NCI-H1436 (cell line): Measurements from ENCODE around the gene STK39.
"Not testable (repeated sequence)": the region's sequence is repeated elsewhere in the genome, so short reads cannot be mapped to it uniquely, and the experiment has no call there.

Experiments
- DNase-seq: peaks from one replicate; lab custom pipeline; 2025; lab: John Stamatoyannopoulos, UW

The STK39 gene

DNA sequence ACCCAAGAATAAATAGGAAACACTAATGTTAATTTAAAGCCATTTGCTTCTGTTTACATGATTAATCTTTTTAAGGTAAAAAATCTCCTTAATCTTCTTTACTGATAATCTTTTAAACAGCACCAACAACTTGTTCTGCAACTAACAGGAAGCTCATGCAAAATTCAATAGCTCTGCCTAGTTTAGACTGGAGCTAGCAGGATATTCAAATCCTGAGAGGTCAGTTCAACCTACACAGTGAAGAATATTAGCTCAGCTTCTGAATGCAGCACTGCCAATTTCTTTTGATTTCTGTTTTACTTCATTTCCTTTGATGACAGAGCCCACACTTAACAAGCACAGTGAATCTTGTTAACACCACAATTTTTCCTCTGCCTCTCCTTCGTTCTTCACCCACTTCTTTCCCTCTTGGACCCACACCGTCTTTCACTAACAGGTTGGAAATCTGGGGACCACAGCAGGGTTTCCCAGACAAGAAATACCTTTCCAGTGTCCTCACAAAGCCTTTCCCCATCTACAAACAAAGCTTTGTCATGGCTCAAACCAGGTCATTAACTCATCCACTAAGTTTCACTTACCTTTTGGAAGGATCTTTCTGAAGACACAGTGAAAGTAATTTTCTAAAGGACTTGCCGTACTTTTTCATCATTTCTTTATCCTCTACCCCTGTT lies 109.8 kb downstream of the STK39 start:
- no peak for DNase-seq

DNA sequence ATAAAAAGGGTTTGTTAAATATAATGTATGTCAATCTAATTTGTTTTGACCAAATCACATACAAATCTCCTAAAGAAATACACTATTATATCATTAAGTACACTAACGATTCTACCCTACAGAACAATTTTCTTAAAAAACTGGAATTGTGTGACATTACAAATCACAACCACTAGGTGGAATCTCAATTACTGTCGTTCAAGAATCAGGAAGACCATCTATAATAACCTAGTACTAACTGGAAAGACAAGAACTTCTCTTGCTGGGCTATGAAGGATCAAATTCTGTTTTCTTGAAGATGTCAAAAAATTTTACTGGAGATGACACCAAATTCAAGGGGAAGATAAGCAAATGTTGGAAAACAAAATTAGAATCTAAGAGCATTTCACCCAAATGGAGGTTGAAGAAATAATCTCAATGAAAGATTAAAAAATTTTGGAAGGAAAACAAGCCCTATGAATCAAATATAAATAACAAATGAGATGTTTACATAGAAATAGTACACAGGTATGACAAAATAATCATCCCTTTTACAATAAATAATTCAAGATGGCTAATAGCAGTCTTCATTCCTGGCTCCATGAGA lies 110.9 kb downstream of the STK39 start:
- no peak for DNase-seq

DNA sequence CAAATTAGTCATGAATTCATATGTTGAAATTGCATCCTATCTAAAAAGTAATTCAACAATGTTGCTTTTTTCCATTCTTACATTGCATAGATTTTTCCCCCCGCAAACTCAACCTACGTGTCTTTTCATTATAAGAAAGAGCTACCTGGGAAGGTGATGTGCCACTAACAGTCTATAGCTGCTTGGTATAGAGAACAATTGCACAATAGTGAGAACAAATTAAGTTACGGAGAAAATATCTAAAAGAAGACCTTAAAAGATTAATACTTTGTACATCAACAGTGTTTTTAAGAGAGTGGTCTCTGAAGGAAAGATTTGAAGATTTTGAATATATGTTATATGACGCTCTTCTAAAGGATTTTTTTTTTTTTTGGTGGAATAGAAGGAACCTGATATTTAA lies 111.8 kb downstream of the STK39 start:
- DNase-seq = no peak

DNA sequence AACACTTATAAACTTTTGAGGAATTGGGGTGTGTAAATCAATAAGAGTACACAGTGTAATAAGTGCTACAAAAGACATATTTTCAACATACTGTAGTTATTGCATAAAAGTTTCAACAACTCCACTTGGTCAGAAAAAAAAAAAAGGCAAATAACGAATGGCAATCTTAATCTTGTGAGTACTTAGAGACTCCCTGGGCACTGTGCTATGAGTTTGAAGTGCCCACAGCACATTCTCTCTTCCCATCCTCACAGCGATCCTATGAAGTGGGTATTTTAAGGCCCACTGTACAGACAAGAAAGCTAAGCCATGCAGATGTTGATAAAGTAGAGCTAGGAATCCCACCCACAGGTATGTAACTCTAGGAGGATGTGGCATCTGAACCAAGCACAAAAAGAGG lies 112.3 kb downstream of the STK39 start:
- no peak for DNase-seq

DNA sequence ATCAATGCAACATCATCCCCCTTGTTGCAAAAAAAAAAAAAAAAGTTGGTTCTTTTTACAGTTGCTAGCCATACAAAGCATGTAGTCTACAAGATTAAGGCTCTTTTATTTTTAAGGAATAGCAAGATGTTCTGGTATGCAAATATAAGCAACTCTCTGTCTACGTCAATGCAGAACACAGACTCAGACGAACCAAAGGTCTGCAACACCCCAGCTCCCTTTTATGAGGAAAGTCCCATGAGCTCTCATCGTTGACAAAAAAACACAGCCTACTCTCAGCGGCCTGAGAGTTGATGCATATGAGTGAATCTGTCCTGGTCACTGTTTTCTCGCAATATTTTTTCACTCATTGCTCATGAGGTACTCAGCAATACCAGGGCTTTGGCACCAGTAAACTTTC lies 112.9 kb downstream of the STK39 start:
- no peak for DNase-seq

DNA sequence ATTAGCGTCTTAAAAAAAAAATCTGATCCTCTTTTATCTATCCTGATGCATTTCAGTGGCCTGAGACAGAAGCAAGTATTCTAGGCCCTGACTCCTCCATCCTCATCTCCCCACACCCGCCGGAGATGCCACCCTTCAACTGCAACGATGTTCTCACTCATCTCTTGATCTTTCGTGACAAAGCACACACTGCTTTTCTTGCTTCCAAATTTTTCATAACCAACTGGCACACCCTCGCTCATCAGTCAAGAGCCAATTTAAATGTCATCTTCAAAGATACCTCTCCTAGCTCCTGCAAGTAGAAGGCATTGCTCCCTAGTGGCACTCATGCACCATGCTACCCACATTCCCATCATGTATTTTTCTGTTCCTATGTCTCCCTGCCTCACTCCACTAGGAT lies 115.0 kb downstream of the STK39 start:
- DNase-seq = no peak

DNA sequence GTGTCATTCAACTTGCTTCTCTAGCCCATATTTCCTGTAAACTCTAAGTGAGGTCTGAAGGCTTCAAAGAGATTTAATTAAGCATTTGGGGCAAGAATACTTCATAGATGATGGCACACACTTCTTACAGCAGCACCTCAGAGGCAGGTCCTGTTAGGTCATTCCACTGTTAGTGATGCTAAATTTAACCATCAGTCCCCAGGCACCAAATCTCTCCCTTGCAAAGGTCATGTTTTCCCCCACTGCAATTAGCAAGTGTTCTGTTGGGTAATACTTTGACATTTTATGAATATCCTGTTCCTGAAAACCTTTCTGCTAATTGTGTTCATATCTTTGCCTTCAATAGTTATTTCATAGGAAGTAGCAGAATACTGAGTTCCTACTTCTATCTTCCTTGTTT lies 117.0 kb downstream of the STK39 start:
- DNase-seq = no peak

DNA sequence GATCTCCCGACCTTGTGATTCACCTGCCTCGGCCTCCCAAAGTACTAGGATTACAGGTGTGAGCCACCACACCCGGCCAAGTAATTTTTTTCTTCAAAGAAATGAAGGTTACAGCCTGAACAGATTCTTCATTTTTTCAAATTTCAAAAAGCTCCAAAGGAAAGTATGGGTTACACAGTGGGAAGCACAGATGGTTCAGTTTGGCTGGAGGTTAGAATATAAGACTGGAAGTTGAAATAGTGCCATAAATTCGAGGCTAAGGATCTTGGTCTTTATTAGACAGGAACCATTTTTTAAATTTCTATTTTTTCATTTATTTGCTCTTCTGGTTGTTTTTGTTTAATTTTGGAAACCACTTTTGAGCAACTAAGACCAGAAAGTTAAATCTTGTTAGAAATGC lies 120.0 kb downstream of the STK39 start:
- no peak for DNase-seq

DNA sequence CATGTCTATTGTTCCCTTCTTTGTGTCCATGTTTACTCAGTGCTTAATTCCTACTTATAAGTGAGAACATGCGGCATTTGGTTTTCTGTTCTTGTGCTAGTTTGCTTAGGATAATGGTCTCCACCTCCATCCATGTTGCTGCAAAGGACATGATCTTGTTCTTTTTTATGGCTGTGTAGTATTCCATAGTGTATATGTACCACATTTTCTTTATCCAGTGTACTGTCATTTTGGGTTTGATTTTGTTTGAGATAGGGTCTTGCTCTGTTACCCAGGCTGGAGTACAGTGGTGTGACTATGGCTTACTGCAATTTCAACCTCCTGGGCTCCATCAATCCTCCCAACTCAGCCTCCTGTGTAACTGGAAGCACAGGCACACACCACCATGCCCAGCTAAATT lies 125.2 kb downstream of the STK39 start:
- DNase-seq = not testable (repeated sequence)

DNA sequence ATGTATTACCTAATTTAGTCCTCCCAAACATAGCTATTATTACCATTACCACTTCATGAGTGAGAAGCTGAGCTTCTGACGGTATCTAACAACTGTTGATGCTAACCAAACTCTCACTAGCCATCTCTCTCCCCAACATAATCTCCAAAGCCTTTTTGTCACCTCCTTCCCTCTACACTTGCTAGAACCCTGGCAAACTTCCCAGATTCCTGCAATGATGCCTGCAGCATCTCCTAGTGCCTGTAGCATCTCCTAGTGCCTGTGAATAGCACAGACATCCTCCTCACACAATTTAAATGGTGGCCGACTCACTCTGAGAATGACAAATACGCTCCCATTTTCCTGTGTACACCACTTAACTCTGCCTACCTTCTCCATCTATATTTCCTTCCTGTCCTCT lies 126.7 kb downstream of the STK39 start:
- no peak for DNase-seq

DNA sequence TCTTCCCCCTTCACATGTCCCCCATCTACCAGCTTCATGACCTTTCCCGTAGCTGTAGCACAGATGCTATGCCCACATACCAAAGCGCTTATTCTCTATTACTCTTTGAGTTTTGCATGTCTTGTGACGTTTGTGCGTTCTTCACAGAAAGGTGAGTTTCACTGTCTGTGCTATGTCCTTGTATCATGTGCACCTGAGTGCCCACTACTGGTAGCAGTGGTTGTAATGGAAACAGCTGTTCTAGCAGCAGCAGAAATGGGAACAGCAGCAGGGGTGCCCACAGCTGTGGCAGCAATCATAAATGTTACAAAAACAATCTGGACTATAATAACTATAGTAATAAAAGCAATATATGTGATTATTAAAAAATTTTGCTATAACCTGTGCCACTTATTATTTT lies 127.1 kb downstream of the STK39 start:
- no peak for DNase-seq

DNA sequence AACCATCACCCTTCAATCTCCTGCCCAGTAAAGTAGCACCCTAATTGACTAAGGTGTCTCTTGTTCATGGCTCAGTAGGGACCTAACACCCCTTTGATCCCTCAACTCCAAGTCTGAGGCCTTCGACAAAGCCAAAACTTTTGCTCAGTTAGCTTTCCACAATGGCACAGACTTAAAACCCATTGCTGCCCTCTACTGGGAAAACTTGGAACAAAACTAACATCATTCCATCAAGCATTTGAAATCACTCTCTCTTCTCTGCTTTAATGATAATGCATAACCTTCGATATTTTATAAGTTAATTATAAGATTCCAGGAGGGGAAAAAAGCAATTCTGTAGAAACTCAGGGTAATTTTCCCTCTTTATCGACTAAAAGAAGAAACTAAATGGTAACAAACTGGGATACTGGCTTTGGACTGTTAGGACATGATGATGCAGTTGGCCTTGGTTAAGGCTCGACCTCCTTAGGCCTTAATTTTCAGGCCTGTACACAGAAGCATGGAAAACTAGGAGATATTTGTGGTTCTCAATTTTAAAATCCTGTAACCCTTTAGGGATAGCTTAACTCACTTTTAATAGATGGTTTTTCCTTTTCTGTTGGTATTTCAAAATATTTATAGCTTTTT lies 127.8 kb downstream of the STK39 start:
- peak; percentile 33 for DNase-seq

DNA sequence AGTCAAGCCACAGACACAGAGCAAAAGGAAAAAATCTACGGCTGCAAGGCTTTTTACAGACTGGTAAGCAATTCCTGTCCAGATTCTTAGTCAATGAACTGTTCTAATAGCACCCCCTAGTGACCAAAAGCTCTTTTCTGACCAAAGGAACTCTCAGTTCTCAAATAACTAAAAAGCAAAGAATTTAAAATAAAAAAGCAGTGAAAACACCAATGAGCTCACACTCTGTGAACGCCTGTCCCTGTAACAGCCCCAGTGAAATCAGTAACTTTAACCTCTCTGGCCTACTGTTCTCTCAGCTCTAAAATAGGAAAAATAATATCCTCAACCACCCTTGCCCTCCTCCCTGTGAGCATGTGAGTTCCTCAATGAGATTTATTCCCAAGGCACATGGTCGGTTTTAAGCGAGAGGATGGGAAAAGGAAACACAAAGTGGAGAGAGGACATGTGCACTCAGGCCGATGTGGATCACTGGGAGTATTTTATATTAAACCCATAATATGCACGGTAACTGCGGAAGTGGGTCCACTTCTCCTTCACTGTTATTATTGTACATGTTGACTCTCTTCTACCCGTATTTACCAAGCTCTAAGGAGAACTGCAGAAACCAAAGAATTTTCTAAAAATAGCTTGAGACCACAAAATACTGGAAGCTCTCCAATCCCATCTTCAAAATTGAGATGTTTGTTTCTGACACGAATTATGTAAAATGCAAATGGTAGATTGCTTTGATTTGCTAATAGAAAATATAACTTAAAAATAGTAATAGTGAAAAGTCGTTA lies 128.5 kb downstream of the STK39 start:
- peak; percentile 36 for DNase-seq

DNA sequence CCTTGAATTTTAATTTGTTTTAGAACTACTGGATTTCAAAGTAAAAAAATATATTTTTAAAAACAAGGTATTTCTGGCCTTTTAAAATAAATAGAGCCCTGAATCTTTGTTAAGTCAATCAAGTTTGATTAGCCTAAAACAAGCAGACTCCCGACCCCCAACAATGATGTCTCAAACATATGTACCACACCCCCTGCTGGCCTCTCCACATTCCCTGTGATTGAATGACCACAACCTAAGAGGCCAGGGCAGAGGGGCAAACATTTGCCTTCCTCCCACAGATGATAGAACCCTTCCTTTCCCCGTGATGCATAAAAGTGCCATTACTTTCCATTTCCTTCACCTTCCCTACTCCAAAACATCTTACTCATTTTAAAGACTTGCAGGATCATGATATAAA lies 130.9 kb downstream of the STK39 start:
- DNase-seq = no peak

DNA sequence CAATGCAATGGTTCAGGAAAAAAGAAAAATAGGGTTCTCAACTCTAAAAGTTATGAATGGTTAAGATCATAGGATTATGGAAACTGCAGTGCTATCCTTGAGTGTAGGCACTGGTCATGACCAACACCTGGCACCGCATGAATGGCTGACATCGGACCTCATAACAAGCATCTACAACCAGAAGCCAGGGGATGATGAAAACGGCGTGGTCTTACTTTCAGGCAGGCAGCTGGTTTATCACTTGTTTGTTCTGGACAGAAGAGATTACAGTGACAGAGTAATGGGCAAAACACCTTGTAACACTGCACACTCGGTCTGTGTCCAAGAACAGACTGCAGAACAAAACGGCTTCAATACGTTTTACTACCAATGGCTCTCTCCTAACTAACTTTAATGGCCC lies 132.8 kb downstream of the STK39 start:
- no peak for DNase-seq

DNA sequence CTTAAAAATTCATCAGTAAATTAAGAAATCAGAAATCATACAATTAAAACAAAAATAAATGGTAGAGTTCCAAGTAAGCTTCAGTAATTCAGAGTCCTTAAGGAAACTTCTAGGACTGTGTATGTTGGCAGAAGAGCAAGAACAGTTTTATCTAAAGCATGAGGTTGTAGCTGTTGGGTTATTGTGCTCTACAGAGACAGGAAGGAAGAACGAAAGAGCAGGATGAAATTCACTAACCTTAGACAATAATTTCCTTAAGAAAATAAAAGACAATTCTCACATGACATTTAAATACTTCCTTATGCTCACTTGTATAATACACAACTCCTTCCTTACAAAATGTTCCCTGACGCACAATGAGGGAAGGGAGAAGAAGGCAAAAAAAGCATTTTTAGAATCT lies 133.4 kb downstream of the STK39 start:
- no peak for DNase-seq

DNA sequence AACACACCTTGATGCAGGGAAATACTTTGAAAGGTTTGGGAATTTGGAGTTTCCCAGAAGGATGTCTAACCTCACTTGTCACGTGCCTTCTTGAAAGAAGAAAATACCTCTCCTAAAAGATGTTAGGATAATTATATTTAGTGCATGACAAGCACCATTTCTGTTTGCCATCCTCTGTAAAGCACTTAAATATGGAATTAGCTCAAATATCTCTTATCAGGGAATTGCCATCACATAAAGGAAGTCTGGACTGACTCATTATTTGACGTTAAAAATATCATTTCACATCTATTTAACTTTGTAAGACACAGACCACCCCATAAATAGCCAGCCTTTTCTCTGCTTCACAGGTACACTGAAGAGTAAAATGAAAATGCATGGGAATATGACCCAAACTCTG lies 140.1 kb downstream of the STK39 start:
- no peak for DNase-seq

DNA sequence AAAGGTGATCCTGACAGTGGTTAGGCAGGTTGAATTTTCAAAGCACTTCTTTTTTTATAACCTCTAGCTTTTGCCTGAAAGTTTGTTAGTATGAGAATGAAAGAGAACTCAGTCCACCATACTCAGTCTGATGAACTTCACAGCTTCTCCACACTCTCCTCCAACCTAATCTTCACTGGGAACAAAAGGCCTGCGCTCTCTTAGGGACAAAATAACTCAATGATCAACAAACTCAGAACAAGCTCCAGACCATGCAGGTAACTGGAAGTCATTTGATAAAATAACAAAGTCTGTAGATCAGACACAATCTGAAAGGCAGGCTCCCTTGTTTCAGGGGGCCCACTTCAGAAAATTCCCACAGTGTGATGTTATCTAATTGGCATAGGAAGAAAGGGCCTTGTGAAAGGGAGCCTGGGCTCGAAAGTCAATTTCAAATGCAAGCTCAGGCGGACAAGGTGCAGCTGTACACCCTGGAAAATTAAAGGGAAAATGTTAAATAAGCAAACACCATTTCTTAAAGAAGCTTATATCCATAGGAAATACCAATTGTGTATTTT lies 142.2 kb downstream of the STK39 start:
- DNase-seq = no peak

DNA sequence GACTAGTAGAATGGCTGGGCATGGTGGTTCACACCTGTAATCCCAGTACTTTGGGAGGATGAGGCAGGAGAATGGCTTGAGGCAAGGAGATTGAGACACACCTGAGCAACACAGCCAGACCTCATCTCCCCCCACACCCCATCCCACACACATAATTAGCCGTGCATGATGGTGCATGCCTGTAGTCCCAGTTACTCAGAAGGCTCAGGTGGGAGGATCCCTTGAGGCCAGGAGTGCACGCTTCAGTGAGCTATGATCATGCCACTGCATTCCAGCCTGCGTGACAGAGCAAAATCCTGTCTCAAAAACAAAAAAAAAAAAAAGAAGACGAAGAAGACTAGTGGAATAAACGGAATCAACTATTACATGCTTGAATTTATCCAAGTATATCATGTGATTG lies 150.0 kb downstream of the STK39 start:
- DNase-seq = no peak

DNA sequence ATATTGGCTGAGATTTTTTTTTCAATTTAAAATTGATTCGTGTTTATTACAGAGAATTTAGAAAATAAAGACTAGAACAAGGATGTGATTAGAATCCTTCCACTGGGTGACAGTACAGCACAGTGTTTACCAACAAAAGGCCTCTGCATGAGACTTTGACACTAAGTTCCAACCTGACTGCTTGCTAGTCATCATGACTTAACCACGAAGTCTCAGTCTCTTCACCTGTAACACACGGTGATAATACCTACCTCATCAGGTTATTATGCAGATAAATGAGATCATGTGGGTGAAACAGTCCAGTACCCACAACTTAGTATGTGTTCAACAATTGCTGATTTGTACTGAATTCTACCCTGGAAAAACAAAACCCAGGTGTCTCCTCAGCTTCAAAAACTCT lies 151.2 kb downstream of the STK39 start:
- no peak for DNase-seq

DNA sequence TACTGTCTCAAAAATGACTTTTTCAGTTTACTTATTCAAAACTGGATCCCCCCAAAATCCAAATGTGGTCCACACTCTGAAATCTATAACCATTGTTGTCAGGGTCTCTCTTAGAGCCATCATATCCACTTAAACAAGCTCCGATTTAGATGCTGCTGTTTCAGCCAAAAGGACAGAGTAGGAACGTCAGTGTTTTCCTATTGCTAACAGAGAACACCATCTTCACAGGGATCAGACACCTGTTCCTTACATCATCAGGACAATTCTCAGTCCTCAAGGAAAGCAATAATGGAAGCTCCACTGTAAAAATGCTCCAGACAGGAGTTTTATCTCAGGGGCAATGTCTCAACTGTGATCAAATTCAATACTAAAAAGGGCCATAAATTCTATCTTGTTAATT lies 155.4 kb downstream of the STK39 start:
- DNase-seq = no peak

DNA sequence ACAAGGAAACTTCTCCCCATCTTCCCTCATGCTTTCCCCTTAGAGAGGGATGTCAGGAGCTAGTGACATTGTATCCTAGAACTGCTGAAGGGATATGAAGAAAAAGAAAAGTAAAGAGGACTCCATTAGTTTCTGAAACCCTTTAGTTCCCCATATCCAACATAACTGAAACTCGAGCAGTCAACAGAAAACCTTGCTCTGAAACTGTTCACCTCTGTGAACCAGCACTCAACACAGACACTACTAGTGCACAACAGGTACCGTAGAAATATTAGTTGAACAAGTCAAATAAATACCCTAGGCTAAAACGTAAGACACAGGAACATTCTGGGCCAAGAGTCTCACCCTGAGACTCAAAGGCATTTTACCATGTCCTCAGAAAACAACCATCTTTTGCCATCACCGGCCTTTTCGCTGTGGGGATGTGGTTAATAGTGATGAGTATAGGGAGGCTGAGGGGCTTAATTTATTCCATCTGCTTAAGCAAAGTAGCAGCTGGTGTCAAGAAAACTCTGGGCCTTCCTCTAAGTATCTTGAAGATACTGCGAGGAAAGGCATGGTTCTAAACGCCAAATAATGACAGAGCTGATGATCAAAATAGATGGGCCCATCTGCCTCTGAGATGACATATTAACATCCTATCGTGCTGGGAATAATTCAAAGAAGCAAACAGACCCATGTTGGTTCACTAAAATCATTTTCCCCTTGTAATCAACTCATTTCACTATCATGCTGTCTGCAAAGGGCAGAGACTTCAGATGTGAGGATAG lies 156.8 kb downstream of the STK39 start:
- DNase-seq = no peak
